B cell (primary cell): ENCODE measurements around the gene CPM.

Experiments
- EZH2 ChIP-seq: IDR thresholded peaks from 2 replicates; pipeline ENCODE4 v1.6.1; 2012; ENCODE audit warnings: borderline replicate concordance, low read depth, mild to moderate bottlenecking, moderate library complexity, low read length; ENCODE audit not compliant: insufficient read depth, poor library complexity, severe bottlenecking
- TF ChIP-seq, protein P1 (sequence below): fragments of 200-600 bp; IDR thresholded peaks from one replicate; pipeline ENCODE4 v1.8.0; 2022; ENCODE audit warnings: antibody characterized with exemption, mild to moderate bottlenecking

DNA sequence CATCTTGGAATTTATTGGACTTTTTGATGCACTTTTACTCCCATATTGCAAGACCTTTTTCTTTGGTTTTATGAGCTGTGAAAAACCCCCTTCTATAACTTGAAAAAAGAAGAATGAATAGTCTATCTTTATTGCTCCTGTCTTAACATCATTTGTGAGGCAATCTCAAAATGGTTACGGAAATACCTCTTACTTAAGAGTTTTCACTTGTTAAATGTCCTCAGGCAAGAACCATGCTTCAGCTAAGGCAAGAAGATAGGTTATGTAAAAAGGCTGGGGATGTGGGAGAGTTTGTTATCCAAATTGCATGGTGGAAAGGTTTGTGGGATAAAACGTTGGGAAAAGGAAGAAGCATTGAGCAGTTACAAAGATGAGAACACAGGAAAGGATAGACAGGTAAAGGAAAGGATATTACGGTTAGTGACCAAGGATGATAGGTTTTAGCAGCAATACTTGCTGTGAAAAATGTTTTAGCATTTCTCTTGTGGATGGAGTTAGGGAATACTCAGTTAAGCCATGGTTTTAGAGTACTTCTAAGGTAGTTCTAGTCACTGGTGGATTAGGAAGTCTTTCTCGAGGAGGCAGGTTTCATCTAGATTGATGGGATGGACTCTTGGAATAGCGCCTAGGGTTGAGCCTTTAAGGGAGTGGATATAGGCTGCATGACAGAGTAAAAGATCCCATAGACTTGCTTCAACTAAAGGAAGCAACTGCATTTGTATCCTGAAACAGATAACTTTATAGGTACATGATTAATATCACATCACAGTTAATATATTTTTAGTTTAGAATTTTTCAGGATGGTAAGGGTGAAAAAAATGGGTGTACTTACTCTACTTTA, 94.7 kb downstream of the CPM start:
- TF ChIP-seq, protein P1, sequence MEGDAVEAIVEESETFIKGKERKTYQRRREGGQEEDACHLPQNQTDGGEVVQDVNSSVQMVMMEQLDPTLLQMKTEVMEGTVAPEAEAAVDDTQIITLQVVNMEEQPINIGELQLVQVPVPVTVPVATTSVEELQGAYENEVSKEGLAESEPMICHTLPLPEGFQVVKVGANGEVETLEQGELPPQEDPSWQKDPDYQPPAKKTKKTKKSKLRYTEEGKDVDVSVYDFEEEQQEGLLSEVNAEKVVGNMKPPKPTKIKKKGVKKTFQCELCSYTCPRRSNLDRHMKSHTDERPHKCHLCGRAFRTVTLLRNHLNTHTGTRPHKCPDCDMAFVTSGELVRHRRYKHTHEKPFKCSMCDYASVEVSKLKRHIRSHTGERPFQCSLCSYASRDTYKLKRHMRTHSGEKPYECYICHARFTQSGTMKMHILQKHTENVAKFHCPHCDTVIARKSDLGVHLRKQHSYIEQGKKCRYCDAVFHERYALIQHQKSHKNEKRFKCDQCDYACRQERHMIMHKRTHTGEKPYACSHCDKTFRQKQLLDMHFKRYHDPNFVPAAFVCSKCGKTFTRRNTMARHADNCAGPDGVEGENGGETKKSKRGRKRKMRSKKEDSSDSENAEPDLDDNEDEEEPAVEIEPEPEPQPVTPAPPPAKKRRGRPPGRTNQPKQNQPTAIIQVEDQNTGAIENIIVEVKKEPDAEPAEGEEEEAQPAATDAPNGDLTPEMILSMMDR, result no peak
- TF ChIP-seq EZH2, result no peak
